ENCODE data around the gene CEP55.

CEP55 gene

GRCh38 chr10:93481637-93482144 lies 14.7 kb upstream of the CEP55 start:
- H3K27ac ChIP-seq = no peak overlapping the region; the same call in 1 of the 2 replicates

GRCh38 chr10:93482145-93482834 lies 14.1 kb upstream of the CEP55 start, which contains the start of gene MYOF:
MYOF (minus strand) TSS chr10:93482334; CDS start chr10:93482194, 140 bp downstream.
- H3K27ac ChIP-seq = peak within 1 kb of the TSS; percentile 28; the same call in 1 of the 2 replicates
- peak; percentile 67 for TF ChIP-seq CTCF (conservative IDR thresholded peaks at IDR 0.05)
- no peak for TF ChIP-seq ZFX (IDR thresholded peaks at IDR 0.05)

More at GRCh38 chr10:93481637-93482144, 14.7 kb upstream of the CEP55 start:
- TF ChIP-seq ZFX (IDR thresholded peaks at IDR 0.05) = no peak
- no peak for TF ChIP-seq CTCF (conservative IDR thresholded peaks at IDR 0.05)

DNA sequence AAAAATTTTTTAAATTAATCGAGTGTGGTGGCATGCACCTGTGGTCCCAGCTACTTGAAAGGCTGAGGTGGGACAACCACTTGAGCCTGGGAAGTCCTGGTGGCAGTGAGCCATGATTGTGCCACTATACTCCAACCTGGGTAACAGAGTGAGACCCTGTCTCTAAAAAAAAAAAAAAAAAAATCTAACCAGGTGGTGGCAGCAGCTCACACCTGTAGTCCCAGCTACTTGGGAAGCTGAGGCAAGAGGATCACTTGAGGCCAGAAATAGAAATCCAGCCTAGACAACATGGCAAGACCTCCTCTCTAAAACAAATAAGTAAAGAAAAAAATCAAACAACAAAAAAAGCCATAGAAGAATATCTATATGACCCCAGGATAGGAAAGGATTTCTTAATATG lies 10.7 kb upstream of the CEP55 start:
- TF ChIP-seq CTCF (conservative IDR thresholded peaks at IDR 0.05) = peak; percentile 22
- TF ChIP-seq ZFX (IDR thresholded peaks at IDR 0.05) = no peak
- H3K27ac ChIP-seq = no peak overlapping the region

DNA sequence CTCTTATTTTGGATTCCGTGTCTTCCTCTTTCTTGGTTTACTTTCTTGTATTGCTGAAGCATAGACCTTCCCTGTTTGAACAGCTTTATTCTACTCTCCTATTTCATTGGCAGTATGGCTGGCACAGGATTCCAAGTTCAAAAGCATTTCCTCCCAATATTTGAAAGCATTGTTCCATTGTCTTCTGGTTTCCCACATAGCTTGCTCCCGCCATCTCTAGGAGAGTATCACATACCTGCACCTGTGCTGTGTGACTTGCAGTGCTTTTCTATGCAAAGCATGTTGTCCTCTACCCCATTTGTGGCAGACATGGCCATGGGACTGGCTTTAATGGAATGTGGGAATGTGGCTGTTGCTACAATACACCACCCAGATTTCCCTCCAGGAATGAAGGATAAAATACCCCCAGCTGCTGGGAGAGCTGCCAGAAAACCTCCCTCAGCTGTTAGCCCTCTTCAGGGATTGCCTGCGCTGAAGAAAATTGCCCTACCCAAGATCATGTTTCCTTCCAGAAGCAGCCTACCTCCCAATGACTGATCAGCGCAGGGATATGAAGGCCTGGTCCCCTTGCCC lies 7.4 kb upstream of the CEP55 start:
- TF ChIP-seq CTCF (conservative IDR thresholded peaks at IDR 0.05) (no peak), ZFX (IDR thresholded peaks at IDR 0.05) (no peak)
- H3K27ac ChIP-seq = no peak overlapping the region

- TF ChIP-seq CTCF (conservative IDR thresholded peaks at IDR 0.05) (no peak), ZFX (IDR thresholded peaks at IDR 0.05) (no peak)
- no peak overlapping the region for H3K27ac ChIP-seq
Observed at GRCh38 chr10:93491602-93492121, 4.8 kb upstream of the CEP55 start.

GRCh38 chr10:93493162-93493561 lies 3.2 kb upstream of the CEP55 start:
- H3K27ac ChIP-seq = no peak overlapping the region
- no peak for TF ChIP-seq ZFX (IDR thresholded peaks at IDR 0.05)
- TF ChIP-seq CTCF (conservative IDR thresholded peaks at IDR 0.05) = no peak

DNA sequence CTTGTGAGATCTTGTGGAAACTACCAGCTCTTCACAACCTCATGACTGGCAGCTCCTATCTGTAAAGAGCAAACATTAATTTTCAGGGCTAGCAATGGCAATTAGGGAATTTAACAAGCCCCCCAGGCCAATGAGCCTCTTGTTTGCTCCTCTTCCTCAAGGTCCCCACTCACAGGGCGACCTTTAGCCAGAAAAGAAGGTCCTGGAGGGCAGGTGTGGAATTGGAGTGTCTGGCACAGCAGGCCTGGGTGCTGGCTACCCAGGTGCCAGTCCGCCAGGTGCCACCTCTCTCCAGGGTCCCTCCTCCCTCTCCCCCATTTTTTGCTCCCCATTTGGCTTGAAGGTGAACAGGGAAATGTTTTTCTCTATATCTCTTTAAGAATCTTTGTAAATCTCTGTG lies 1.9 kb upstream of the CEP55 start:
- TF ChIP-seq CTCF (conservative IDR thresholded peaks at IDR 0.05) = no peak
- TF ChIP-seq ZFX (IDR thresholded peaks at IDR 0.05) = no peak
- no peak overlapping the region for H3K27ac ChIP-seq
